ENCODE measurements around the gene XYLT1.

The XYLT1 gene

DNA sequence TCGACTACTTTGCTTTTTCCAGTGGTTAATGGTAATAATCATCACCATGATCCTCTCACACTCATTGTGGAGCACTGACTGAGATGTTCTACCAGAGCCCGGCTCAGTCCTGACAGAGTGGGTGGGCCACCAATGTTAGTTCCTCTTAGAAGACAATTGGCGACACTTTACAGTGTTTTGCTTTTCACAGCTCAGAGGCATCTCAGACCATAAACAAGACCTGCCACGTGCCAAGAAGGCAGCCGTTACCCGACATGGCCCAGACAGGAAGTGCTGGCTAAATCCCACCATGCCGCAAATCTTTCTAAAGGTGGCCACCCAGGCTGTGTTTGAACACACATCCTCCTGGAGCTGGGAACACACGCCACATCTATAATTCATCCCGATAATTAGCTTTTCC, 103.7 kb downstream of the XYLT1 start:
- TF ChIP-seq, protein P1, sequence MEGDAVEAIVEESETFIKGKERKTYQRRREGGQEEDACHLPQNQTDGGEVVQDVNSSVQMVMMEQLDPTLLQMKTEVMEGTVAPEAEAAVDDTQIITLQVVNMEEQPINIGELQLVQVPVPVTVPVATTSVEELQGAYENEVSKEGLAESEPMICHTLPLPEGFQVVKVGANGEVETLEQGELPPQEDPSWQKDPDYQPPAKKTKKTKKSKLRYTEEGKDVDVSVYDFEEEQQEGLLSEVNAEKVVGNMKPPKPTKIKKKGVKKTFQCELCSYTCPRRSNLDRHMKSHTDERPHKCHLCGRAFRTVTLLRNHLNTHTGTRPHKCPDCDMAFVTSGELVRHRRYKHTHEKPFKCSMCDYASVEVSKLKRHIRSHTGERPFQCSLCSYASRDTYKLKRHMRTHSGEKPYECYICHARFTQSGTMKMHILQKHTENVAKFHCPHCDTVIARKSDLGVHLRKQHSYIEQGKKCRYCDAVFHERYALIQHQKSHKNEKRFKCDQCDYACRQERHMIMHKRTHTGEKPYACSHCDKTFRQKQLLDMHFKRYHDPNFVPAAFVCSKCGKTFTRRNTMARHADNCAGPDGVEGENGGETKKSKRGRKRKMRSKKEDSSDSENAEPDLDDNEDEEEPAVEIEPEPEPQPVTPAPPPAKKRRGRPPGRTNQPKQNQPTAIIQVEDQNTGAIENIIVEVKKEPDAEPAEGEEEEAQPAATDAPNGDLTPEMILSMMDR (IDR thresholded peaks at IDR 0.05): no peak
- no peak for TF ChIP-seq ZFX (IDR thresholded peaks at IDR 0.05; ENCODE audit: borderline replicate concordance)
- no peak overlapping the region for H3K27ac ChIP-seq

DNA sequence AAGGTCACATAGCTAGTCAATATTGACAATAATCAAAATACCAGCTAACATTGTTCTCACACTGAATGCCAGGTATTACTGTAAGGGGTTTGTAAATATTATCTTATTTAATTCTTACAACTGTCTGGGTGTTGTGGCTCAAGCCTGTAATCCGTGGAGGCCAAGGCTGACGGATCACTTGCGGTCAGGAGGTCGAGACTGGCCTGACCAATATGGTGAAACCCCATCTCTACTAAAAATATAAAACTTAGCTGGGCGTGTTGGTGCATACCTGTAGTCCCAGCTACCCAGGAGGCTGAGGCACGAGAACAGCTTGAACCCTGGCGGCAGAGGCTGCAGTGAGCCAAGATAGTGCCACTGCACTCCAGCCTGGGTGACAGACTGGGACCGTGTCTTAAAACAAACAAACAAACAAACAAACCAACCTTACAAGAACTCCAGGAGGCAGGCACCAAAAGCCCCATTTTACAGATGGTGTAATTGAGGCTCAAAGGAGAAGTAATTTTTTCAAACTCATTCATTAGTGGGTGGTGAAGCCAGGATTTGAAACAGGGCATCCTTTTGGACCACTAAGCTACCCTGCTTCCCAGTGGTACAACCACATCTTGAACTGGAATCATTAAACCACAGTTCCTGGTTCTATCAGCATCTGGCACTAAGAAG, 104.3 kb downstream of the XYLT1 start:
- no peak overlapping the region for H3K27ac ChIP-seq

DNA sequence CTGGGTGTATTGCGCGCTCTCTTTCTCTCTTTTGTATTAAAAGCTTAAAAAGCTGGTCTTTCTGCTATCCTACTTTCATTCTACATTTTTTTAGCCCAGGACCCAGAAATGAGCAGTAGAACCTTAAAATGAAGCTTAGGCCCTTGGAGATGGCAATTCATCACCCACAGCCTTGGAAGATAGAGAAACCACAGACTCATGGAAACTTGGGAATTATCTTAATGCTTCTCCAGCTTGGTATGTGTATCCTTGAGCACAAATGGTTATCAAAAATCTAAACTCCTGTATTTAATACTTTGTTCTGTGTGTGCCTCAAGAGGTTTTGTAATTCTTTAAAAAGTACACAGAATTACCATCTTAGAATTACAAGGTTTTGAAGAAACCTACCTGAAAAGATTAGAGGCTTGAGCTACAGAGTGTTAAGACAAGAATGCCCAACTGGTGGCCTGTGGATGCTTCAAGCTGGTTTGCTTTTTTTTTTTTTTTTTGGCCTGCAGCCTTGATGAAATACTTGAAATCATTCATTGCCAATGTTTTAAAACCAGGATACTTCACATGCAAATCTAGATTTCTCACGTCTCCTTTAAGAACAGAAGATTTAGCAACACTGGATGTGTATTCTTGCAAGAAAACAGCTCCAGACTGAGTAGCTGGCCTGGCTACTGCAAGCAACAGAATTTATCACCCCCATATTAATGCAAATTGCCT, 105.0 kb downstream of the XYLT1 start:
- H3K27ac ChIP-seq: no peak overlapping the region
- TF ChIP-seq, protein P1 (IDR thresholded peaks at IDR 0.05): no peak
- no peak for TF ChIP-seq ZFX (IDR thresholded peaks at IDR 0.05; ENCODE audit: borderline replicate concordance)

More for the DNA sequence above, 104.3 kb downstream of the XYLT1 start:
- no peak for TF ChIP-seq ZFX (IDR thresholded peaks at IDR 0.05; ENCODE audit: borderline replicate concordance)
- TF ChIP-seq, protein P1 (IDR thresholded peaks at IDR 0.05): no peak

DNA sequence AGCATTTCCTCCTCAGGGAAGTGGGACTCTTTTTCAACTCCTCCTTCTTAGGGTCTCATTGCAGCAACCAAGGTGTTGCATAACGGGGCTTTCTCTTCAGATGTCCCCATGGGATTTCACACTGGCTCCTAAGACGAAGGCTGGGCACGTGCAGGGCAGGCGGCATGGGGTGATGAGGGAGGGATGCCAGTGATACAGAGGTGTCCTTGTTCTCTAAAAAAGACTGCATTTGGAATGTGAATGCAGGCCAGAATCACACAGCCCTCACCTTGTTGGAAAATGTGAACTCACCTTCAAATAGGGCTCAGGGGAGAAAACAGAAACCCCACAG, 105.6 kb downstream of the XYLT1 start:
- no peak overlapping the region for H3K27ac ChIP-seq
- TF ChIP-seq ZFX (IDR thresholded peaks at IDR 0.05; ENCODE audit: borderline replicate concordance): no peak
- TF ChIP-seq, protein P1 (IDR thresholded peaks at IDR 0.05): no peak

DNA sequence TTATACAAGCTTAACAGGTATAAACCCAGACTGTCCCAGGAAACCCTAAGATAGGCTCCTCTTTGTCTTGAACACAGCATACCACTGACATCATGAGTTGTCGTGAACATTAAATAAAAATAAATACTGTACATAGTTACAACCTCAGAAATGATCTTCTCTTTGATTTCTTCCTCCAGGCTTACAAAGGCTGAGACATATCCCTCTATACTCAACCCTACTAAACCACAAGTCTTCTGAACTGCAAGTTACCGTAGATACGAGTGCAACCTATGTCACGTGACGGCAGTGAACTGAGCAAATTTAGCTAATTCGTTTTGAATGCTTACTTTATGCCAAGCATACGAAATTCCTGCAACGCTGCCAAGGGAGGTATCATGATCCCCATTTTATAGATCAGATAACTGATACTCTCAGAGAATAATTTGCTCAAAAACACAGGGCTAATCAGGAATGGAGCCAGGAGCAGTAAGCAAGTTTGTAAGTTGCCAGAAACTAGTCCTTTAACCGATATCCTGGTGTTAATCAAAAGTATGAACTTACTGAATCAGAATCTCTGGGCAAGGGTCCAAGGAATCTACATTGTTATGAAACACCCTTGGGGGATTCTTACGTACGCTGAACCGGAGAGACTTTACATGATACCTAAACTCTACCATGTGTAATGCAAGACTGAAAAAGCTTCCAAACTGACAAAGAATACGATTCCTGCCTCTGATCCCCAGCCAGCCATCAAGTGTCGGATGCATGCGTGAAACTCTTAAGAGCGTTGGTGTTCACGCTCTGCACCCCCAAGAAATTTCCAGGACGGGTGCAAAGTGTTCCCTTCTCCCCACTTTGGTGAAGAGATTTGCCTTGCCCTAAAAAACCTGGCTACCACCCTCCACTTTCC, 106.2 kb downstream of the XYLT1 start:
- H3K27ac ChIP-seq: no peak overlapping the region
- no peak for TF ChIP-seq ZFX (IDR thresholded peaks at IDR 0.05; ENCODE audit: borderline replicate concordance)
- TF ChIP-seq, protein P1 (IDR thresholded peaks at IDR 0.05): no peak

DNA sequence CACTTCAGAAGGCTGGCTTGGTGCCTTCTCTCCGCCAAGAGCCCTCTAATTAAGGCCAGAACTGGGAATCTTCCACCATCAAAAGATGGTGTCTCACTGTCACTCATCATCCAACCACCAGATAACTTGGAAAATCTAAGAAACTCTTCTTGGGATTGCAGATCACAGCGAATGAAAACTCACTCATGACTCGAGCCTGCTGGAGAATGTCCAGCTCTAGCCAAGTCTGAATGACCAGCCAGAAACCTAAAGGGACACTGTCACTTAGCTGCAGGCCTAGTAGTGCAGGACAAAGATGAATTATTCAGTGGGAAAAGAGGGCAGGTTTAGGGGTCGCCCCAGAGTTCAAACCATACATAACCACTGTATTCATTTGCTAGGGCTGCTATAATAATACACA, 107.8 kb downstream of the XYLT1 start:
- no peak overlapping the region for H3K27ac ChIP-seq
- TF ChIP-seq, protein P1 (IDR thresholded peaks at IDR 0.05): no peak
- no peak for TF ChIP-seq ZFX (IDR thresholded peaks at IDR 0.05; ENCODE audit: borderline replicate concordance)
